ENCODE measurements around the gene SHISA8.
"Not testable (repeated sequence)": the region's sequence is repeated elsewhere in the genome, so short reads cannot be mapped to it uniquely, and the experiment has no call there.

Gene SHISA8

GRCh38 chr22:41876675-41877074 lies 38.2 kb downstream of the SHISA8 start:
- peaks cover 55 to 72% of the 10 kb centered on the region in 2 donors for H3K36me3 ChIP-seq (ENCODE audit: control insufficient read depth in 2 of 2, insufficient read depth in 2 of 2, low read length in 2 of 2)
- H3K27ac ChIP-seq (ENCODE audit: low read depth in 2 of 2, low read length in 2 of 2), result no peak overlapping the region
- no peak overlapping the region for H3K9ac ChIP-seq (ENCODE audit: low read depth in 1 of 2, low read length in 2 of 2)
- H3K4me3 ChIP-seq (ENCODE audit: low read length in 2 of 2), result no peak overlapping the region
- no peaks in the 10 kb centered on the region for H3K9me3 ChIP-seq (ENCODE audit: control insufficient read depth in 2 of 2, low read length in 2 of 2)
- no peaks in the 10 kb centered on the region for H3K27me3 ChIP-seq (ENCODE audit: control insufficient read depth in 2 of 2, insufficient read depth in 2 of 2, low read length in 2 of 2)
- no peaks in the 10 kb centered on the region for H3K4me1 ChIP-seq (ENCODE audit: control insufficient read depth in 2 of 2, insufficient read depth in 2 of 2, low read length in 2 of 2)

GRCh38 chr22:41876275-41876674 lies 38.6 kb downstream of the SHISA8 start:
- Histone ChIP-seq H3K4me1 (ENCODE audit: control insufficient read depth in 2 of 2, insufficient read depth in 2 of 2, low read length in 2 of 2) (no peaks in the 10 kb centered on the region), H3K9ac (ENCODE audit: low read depth in 1 of 2, low read length in 2 of 2) (no peak overlapping the region), H3K27ac (ENCODE audit: low read depth in 2 of 2, low read length in 2 of 2) (no peak overlapping the region), H3K9me3 (ENCODE audit: control insufficient read depth in 2 of 2, low read length in 2 of 2) (no peaks in the 10 kb centered on the region), H3K4me3 (ENCODE audit: low read length in 2 of 2) (no peak overlapping the region), H3K36me3 (ENCODE audit: control insufficient read depth in 2 of 2, insufficient read depth in 2 of 2, low read length in 2 of 2) (peaks cover 55 to 68% of the 10 kb centered on the region in 2 donors), H3K27me3 (ENCODE audit: control insufficient read depth in 2 of 2, insufficient read depth in 2 of 2, low read length in 2 of 2) (no peaks in the 10 kb centered on the region)

- no peak overlapping the region for H3K27ac ChIP-seq (ENCODE audit: low read depth in 2 of 2, low read length in 2 of 2)
- no peaks in the 10 kb centered on the region for H3K9me3 ChIP-seq (ENCODE audit: control insufficient read depth in 2 of 2, low read length in 2 of 2)
- peaks cover 55 to 68% of the 10 kb centered on the region in 2 donors for H3K36me3 ChIP-seq (ENCODE audit: control insufficient read depth in 2 of 2, insufficient read depth in 2 of 2, low read length in 2 of 2)
- no peak overlapping the region for H3K4me3 ChIP-seq (ENCODE audit: low read length in 2 of 2)
- no peak overlapping the region for H3K9ac ChIP-seq (ENCODE audit: low read depth in 1 of 2, low read length in 2 of 2)
- no peaks in the 10 kb centered on the region for H3K4me1 ChIP-seq (ENCODE audit: control insufficient read depth in 2 of 2, insufficient read depth in 2 of 2, low read length in 2 of 2)
- H3K27me3 ChIP-seq (ENCODE audit: control insufficient read depth in 2 of 2, insufficient read depth in 2 of 2, low read length in 2 of 2), result no peaks in the 10 kb centered on the region
These were observed 39.2 kb downstream of the SHISA8 start for GRCh38 chr22:41875531-41876270.

- Histone ChIP-seq H3K27ac (ENCODE audit: low read depth in 2 of 2, low read length in 2 of 2) (no peak overlapping the region), H3K4me1 (ENCODE audit: control insufficient read depth in 2 of 2, insufficient read depth in 2 of 2, low read length in 2 of 2) (no peaks in the 10 kb centered on the region), H3K27me3 (ENCODE audit: control insufficient read depth in 2 of 2, insufficient read depth in 2 of 2, low read length in 2 of 2) (no peaks in the 10 kb centered on the region), H3K9ac (ENCODE audit: low read depth in 1 of 2, low read length in 2 of 2) (no peak overlapping the region), H3K36me3 (ENCODE audit: control insufficient read depth in 2 of 2, insufficient read depth in 2 of 2, low read length in 2 of 2) (peaks cover 42 to 61% of the 10 kb centered on the region in 2 donors), H3K4me3 (ENCODE audit: low read length in 2 of 2) (no peak overlapping the region), H3K9me3 (ENCODE audit: control insufficient read depth in 2 of 2, low read length in 2 of 2) (no peaks in the 10 kb centered on the region)
These were observed 40.8 kb downstream of the SHISA8 start for GRCh38 chr22:41874090-41874489.

- no peak overlapping the region for H3K9ac ChIP-seq (ENCODE audit: low read depth in 1 of 2, low read length in 2 of 2)
- no peak overlapping the region for H3K27ac ChIP-seq (ENCODE audit: low read depth in 2 of 2, low read length in 2 of 2)
- H3K4me1 ChIP-seq (ENCODE audit: control insufficient read depth in 2 of 2, insufficient read depth in 2 of 2, low read length in 2 of 2), result no peaks in the 10 kb centered on the region
- H3K27me3 ChIP-seq (ENCODE audit: control insufficient read depth in 2 of 2, insufficient read depth in 2 of 2, low read length in 2 of 2), result no peaks in the 10 kb centered on the region
- H3K4me3 ChIP-seq (ENCODE audit: low read length in 2 of 2), result no peak overlapping the region
- peaks cover 47 to 59% of the 10 kb centered on the region in 2 donors for H3K36me3 ChIP-seq (ENCODE audit: control insufficient read depth in 2 of 2, insufficient read depth in 2 of 2, low read length in 2 of 2)
- H3K9me3 ChIP-seq (ENCODE audit: control insufficient read depth in 2 of 2, low read length in 2 of 2), result no peaks in the 10 kb centered on the region
These were observed 41.5 kb downstream of the SHISA8 start for GRCh38 chr22:41873391-41873790.

- Histone ChIP-seq H3K27me3 (ENCODE audit: control insufficient read depth in 2 of 2, insufficient read depth in 2 of 2, low read length in 2 of 2) (no peaks in the 10 kb centered on the region), H3K27ac (ENCODE audit: low read depth in 2 of 2, low read length in 2 of 2) (no peak overlapping the region), H3K4me3 (ENCODE audit: low read length in 2 of 2) (no peak overlapping the region), H3K9ac (ENCODE audit: low read depth in 1 of 2, low read length in 2 of 2) (no peak overlapping the region), H3K36me3 (ENCODE audit: control insufficient read depth in 2 of 2, insufficient read depth in 2 of 2, low read length in 2 of 2) (peaks cover 44 to 52% of the 10 kb centered on the region in 2 donors), H3K9me3 (ENCODE audit: control insufficient read depth in 2 of 2, low read length in 2 of 2) (no peaks in the 10 kb centered on the region), H3K4me1 (ENCODE audit: control insufficient read depth in 2 of 2, insufficient read depth in 2 of 2, low read length in 2 of 2) (peaks cover 0 to under 1% of the 10 kb centered on the region in 2 donors)
These were observed 44.1 kb downstream of the SHISA8 start for GRCh38 chr22:41870786-41871185.

GRCh38 chr22:41870081-41870480 lies 44.8 kb downstream of the SHISA8 start:
- not testable (repeated sequence) for H3K4me1 ChIP-seq (ENCODE audit: control insufficient read depth in 2 of 2, insufficient read depth in 2 of 2, low read length in 2 of 2); H3K9me3 ChIP-seq (ENCODE audit: control insufficient read depth in 2 of 2, low read length in 2 of 2); H3K27me3 ChIP-seq (ENCODE audit: control insufficient read depth in 2 of 2, insufficient read depth in 2 of 2, low read length in 2 of 2); H3K9ac ChIP-seq (ENCODE audit: low read depth in 1 of 2, low read length in 2 of 2); H3K4me3 ChIP-seq (ENCODE audit: low read length in 2 of 2); H3K27ac ChIP-seq (ENCODE audit: low read depth in 2 of 2, low read length in 2 of 2)
- H3K36me3 ChIP-seq (ENCODE audit: control insufficient read depth in 2 of 2, insufficient read depth in 2 of 2, low read length in 2 of 2), result peaks cover 37 to 45% of the 10 kb centered on the region in 2 donors

GRCh38 chr22:41868556-41868955 lies 46.3 kb downstream of the SHISA8 start:
- Histone ChIP-seq H3K36me3 (ENCODE audit: control insufficient read depth in 2 of 2, insufficient read depth in 2 of 2, low read length in 2 of 2) (peaks cover 31 to 34% of the 10 kb centered on the region in 2 donors), H3K4me3 (ENCODE audit: low read length in 2 of 2) (no peak overlapping the region), H3K27ac (ENCODE audit: low read depth in 2 of 2, low read length in 2 of 2) (no peak overlapping the region), H3K27me3 (ENCODE audit: control insufficient read depth in 2 of 2, insufficient read depth in 2 of 2, low read length in 2 of 2) (no peaks in the 10 kb centered on the region), H3K9me3 (ENCODE audit: control insufficient read depth in 2 of 2, low read length in 2 of 2) (no peaks in the 10 kb centered on the region), H3K4me1 (ENCODE audit: control insufficient read depth in 2 of 2, insufficient read depth in 2 of 2, low read length in 2 of 2) (peaks cover 0 to 4% of the 10 kb centered on the region in 2 donors), H3K9ac (ENCODE audit: low read depth in 1 of 2, low read length in 2 of 2) (no peak overlapping the region)

- Histone ChIP-seq H3K36me3 (ENCODE audit: control insufficient read depth in 2 of 2, insufficient read depth in 2 of 2, low read length in 2 of 2) (peaks cover 12 to 17% of the 10 kb centered on the region in 2 donors), H3K4me3 (ENCODE audit: low read length in 2 of 2) (no peak overlapping the region), H3K9me3 (ENCODE audit: control insufficient read depth in 2 of 2, low read length in 2 of 2) (no peaks in the 10 kb centered on the region), H3K4me1 (ENCODE audit: control insufficient read depth in 2 of 2, insufficient read depth in 2 of 2, low read length in 2 of 2) (peaks cover 7% of the 10 kb centered on the region in 2 donors), H3K27me3 (ENCODE audit: control insufficient read depth in 2 of 2, insufficient read depth in 2 of 2, low read length in 2 of 2) (no peaks in the 10 kb centered on the region), H3K9ac (ENCODE audit: low read depth in 1 of 2, low read length in 2 of 2) (no peak overlapping the region), H3K27ac (ENCODE audit: low read depth in 2 of 2, low read length in 2 of 2) (peak overlapping the region in 1 of 2 donors; percentile 73)
These were observed 51.4 kb downstream of the SHISA8 start for GRCh38 chr22:41863472-41863871.

GRCh38 chr22:41862530-41863266 lies 52.2 kb downstream of the SHISA8 start:
- Histone ChIP-seq H3K36me3 (ENCODE audit: control insufficient read depth in 2 of 2, insufficient read depth in 2 of 2, low read length in 2 of 2) (peaks cover 7 to 10% of the 10 kb centered on the region in 2 donors), H3K27me3 (ENCODE audit: control insufficient read depth in 2 of 2, insufficient read depth in 2 of 2, low read length in 2 of 2) (no peaks in the 10 kb centered on the region), H3K27ac (ENCODE audit: low read depth in 2 of 2, low read length in 2 of 2) (peak overlapping the region; percentile 59 to 73), H3K9ac (ENCODE audit: low read depth in 1 of 2, low read length in 2 of 2) (peak overlapping the region; percentile 18 to 38), H3K4me3 (ENCODE audit: low read length in 2 of 2) (peak overlapping the region in 1 of 2 donors; percentile 34), H3K4me1 (ENCODE audit: control insufficient read depth in 2 of 2, insufficient read depth in 2 of 2, low read length in 2 of 2) (peaks cover 8 to 11% of the 10 kb centered on the region in 2 donors), H3K9me3 (ENCODE audit: control insufficient read depth in 2 of 2, low read length in 2 of 2) (no peaks in the 10 kb centered on the region)
